Activated CD8-positive, alpha-beta memory T cell treated with anti-CD3 and anti-CD28 coated beads, Interleukin-2, amount 50 U/mL, for 4 hours (primary cell): ENCODE results near the gene ZIC2.

Experiments
- DNase-seq: peaks from one replicate; pipeline ENCODE4 v3.0.0-alpha.2; 2020

Gene ZIC2

GRCh38 chr13:99960663-99961311, 20.8 kb upstream of the ZIC2 start:
- no peak for DNase-seq

- DNase-seq = no peak
Measured at GRCh38 chr13:99961636-99962035, 19.9 kb upstream of the ZIC2 start.

DNA sequence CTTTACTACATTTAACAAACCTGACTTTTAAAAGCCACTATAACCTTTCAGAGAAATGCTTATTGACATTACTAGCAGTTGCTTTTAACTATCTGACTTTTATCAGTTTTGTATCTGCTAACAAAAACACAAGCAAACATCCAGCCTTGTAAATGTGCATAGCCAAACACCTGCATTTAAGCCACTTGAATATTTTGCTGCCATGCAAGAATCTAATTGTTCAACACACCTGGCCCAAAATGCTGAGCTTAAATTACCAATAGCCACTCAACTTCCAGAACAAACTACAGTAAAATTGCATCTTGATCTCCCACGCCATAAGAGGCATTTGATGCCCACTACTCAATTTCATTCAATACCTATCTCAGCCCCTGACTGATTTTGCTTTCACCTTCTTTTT, 19.3 kb upstream of the ZIC2 start:
- no peak for DNase-seq

DNA sequence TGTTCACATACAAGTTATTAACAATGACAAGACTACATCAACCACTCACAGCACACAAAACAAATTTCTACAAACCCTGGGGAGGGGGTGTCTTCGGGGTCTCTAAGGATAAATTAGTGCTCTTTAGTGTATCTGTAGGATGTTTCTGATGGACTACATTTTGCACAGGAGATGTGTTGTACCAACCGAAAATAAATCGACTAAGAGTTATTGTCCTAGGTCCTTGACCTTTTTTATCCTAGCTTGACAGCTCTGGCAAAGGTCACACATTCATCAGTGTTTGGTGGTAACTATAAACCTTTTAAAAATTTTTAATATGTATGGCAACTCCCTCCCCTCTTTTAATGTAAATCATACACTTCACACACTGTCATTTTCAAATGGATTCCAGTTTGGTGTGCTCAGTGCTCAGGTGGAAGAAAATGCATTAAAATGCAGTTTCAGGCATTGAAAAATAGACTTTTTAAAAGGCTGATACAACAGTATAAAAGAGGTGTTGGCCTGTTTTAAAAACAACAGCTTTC, 17.7 kb upstream of the ZIC2 start:
- DNase-seq = no peak

GRCh38 chr13:99965329-99966000, 16.1 kb upstream of the ZIC2 start:
- DNase-seq = no peak

GRCh38 chr13:99966064-99966805, 15.3 kb upstream of the ZIC2 start:
- DNase-seq = no peak

- DNase-seq = no peak
Measured at GRCh38 chr13:99967498-99967868, 14.1 kb upstream of the ZIC2 start.

DNA sequence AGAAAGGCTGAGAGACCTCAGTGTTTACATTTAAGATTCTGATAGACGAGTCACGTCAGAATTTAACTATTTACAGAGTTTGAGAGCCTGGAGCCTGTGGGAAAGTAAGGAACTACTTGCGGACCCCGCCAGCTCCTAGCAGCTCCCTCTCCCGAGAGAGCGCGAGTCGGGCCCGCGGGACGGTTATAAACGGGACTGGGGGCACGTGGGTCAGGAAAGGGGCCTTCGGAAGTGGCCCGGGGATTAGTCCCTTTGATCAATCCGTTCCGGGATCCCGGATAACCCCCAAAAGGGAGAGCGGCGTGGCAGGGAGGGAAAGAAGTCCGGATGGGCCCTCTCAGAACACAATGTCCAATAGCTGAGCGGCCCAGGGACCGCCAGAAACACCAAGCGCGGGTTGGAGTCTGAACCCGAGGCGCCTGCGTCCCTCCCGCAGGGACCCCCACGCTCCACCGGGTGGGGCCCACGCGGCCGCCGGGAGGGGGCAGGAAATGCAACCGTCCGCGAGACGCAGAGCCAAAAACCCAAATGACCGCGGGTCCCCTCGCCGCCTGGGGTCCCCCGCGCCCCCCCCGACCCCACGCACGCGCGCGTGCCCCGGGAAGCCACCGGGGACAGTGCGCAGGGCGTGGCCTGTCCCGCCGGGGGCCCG, 13.6 kb upstream of the ZIC2 start:
- no peak for DNase-seq

- DNase-seq = no peak
Measured at GRCh38 chr13:99968521-99969452, 12.8 kb upstream of the ZIC2 start.

GRCh38 chr13:99969453-99969918, 12.1 kb upstream of the ZIC2 start:
- no peak for DNase-seq

- DNase-seq = peak; percentile 60
Measured at GRCh38 chr13:99969919-99970650, 11.5 kb upstream of the ZIC2 start.

GRCh38 chr13:99970651-99971575, 10.7 kb upstream of the ZIC2 start:
- DNase-seq = no peak

DNA sequence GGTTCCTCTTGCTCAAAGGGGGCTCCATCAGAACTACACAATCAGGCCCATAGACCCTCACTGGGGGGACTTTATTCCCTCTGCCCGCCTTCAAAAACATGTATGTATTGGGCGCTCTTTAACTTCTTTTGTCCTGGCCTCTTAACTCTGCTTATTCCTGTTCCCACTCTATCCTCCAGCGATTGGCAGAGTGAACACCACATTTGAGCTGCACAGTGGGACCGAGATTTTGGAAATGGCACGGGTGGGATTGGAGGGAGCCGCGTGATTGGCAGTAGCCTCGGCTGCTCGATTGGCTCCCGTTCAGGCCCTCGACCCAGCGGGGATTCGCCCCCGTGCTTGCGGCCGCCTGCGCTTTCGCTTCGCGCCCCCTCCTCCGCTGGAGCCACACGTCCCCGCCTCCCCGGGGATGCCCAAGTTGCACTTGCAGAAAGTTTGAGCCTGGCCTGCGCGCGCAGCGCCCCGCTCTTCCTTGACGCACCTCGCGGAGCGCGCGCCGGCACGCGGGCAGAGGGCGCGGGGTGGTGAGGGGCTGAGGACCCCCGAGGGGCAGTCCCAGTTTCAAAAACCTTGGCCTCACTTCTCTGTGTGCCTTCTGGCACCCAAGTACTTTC, 9.9 kb upstream of the ZIC2 start, which contains the start of gene ZIC5:
ZIC5 (minus strand) TSS at position 192 of the 614 bp plus-strand sequence; CDS start at position 28, 164 bp downstream.
- DNase-seq = no peak

DNA sequence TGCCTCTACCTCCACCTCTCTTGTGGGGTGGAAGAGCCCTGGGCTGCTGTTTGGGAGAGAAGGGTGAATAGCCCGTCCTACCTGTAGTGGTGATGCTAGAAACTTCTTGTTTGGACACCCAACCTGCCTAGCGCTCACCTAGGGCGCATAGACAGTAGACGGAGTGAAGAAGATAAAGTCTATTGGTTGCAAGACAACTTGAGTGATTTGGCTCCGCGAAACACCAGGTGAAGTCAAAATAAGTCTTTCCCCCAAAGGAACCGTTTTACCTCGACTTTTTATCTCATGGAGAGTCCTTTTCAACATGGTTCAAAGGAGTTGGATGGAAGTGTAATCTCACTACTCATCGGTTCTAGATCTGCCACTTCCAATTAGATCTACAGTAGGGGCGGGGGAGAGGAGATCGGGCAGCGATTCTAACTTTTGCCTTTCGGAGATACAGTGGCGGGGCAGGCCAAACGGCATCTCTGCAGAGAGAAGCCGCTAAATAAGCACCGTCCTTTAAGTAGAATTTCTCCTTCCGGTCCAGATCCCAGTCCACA, 9.3 kb upstream of the ZIC2 start:
- no peak for DNase-seq

GRCh38 chr13:99973163-99973807, 8.3 kb upstream of the ZIC2 start:
- no peak for DNase-seq

DNA sequence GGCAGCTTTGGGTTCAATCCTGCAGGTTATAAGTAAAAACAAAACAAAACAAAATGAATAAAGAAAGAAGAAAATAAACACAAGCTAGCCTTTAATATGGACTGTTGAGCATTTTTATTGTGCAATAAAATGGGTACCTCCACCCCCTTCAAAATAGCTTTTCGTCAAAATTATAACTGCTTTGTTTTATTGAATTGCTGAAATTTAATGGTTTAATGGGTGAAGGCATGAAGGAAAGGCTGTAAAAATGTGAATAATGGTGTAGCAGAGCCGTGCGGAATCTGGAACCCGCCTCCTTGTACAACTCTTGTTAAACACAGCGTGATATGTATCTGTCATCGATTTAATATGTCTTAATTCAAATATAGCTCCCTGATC, 7.8 kb upstream of the ZIC2 start:
- no peak for DNase-seq

DNA sequence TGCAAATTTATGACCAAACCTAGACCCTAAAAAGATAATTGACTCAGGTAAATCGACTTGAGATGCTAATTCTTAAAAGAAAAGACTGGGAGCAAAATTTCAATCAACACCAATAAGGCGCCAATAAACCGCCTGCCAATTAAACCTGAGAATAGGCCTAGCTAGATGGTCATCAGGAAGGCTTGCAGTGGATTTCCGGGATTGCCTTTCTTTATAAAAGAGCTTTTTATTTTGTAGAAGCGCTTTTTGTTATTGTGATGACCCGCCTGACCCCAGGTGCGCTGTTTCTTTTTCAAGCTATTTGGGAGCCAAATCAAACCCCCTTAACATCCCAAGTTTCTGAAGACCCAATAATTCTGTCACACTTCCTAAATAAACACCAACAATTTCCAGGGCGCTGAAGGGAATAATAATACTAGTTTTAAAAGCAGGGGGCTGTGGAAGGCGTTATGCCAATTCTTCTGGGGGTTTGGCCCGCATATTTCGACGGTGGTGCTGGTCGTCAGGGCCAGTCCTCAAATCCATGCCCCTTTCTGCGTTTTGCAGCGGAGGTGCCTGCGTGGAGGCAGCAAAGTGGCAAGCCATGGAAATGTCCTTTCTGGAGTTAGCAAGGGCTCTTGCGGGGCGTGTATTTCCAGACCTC, 7.2 kb upstream of the ZIC2 start:
- no peak for DNase-seq

DNA sequence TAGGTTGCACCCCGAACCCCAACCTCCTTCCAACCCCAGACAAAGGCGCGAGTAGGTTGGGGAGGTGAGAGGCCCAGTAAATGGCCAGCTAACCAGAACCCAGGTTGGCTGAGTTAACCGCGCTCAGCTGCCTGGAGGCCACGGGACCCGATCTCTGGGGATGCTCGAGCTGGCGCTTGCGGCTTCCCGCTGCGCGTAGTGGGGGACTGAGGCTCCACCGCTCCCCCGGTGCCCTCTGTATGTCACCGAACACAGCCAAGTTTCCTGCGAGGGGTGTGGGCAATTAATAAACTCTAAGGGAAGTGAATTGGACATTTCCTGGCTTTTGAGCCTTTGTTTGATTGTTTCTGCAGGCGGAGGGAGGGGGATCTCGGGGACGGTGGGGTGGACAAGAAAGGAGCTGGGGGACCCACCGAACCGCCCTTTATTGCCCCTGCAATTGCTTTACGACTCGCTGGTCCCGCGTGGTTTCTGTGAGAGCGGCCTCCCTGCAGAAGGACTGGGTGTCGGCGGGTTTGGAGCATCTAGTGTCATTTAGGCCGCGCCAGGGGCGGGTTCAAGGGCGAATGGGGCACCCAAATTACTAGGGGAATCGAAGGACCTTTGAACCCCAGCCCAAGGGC, 6.5 kb upstream of the ZIC2 start:
- DNase-seq = no peak
